Stimulated activated effector memory CD8-positive, alpha-beta T cell treated with anti-CD3 and anti-CD28 coated beads, Interleukin-12 subunit alpha, Interleukin-12 subunit beta, amount 100 ng/mL, for 72 hours (primary cell): ENCODE measurements around the gene PLAA.

Experiments used
- ATAC-seq: fragments of 150-1000 bp; cut with Tn5 transposase; 2 replicates; pipeline ENCODE4 v1.10.0; 2021
- DNase-seq, 2 donors: peaks; one replicate each; pipeline ENCODE4 v3.0.0; 2021 to 2022; ENCODE audit warnings: low spot score in 2 of 2
- H3K27ac Mint-ChIP-seq: one replicate; pipeline ENCODE4 v1.8.0; 2022; ENCODE audit warnings: mild to moderate bottlenecking, mixed read lengths
- H3K36me3 Mint-ChIP-seq: one replicate; pipeline ENCODE4 v1.8.0; 2022; ENCODE audit warnings: mild to moderate bottlenecking, mixed read lengths
- H3K4me1 Mint-ChIP-seq: one replicate; pipeline ENCODE4 v1.8.0; 2022; ENCODE audit warnings: mixed read lengths
- H3K4me3 Mint-ChIP-seq: one replicate; pipeline ENCODE4 v1.8.0; 2022; ENCODE audit warnings: mild to moderate bottlenecking, mixed read lengths
- H3K9me3 Mint-ChIP-seq: one replicate; pipeline ENCODE4 v1.8.0; 2022; ENCODE audit warnings: mixed read lengths

The PLAA gene

DNA sequence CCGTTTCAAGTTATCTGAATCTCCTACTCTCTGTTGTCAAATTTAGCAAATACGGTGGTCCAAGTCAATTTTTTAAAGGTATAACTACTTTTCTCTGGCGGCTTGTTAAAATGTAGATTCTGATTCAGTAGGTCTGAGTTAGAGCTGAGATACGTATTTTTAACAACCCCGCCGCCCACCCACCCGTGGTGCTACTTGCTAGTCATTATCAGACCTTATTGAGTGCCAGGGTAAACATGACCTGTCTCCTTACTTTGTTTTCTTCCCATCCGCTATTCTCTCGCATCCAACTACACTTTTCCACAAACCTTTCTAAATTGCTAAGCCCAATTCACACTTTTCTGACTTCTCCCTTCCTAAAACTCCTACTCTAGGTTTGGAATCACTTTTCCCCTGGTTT lies 694 bp upstream of the PLAA start:
- H3K36me3 Mint-ChIP-seq = peaks cover 15% of the 10 kb centered on the region
- DNase-seq (no peak), ATAC-seq (peak; percentile 46)
- H3K4me1 Mint-ChIP-seq = peaks cover 25% of the 10 kb centered on the region
- H3K4me3 Mint-ChIP-seq = peak overlapping the region; percentile 83
- H3K9me3 Mint-ChIP-seq = no peaks in the 10 kb centered on the region
- H3K27ac Mint-ChIP-seq = peak overlapping the region; percentile 99

GRCh38 chr9:26945591-26945990 lies 1.5 kb downstream of the PLAA start:
- Mint-ChIP-seq H3K4me1 (peaks cover 43% of the 10 kb centered on the region), H3K27ac (peak overlapping the region; percentile 99), H3K4me3 (peak overlapping the region; percentile 83), H3K9me3 (no peaks in the 10 kb centered on the region), H3K36me3 (peaks cover 27% of the 10 kb centered on the region)
- no peak for DNase-seq
- no peak for ATAC-seq

DNA sequence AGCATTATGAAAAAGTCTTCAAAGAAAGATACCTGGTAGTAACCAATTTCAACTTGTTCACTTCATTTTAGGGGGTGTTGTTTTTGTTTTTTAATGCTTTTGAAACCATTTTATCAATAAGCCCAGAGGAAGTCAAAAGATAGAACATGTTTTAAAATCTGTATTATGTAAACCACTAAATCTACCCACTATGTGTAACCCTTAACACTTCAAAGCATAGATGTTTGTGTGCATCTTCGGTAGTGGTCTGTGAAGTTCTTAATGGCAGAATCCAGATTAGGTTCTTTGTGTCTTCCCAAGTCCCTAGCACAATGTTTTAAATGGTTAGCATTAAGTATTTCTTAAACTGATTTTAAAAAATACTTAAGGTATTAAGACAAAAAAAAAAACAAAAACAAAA lies 6.3 kb downstream of the PLAA start:
- H3K4me1 Mint-ChIP-seq = peaks cover 64% of the 10 kb centered on the region
- peaks cover 45% of the 10 kb centered on the region for H3K36me3 Mint-ChIP-seq
- H3K27ac Mint-ChIP-seq = peak overlapping the region; percentile 77
- ATAC-seq (no peak), DNase-seq (no peak)
- peak overlapping the region; percentile 11 for H3K4me3 Mint-ChIP-seq
- peaks cover 10% of the 10 kb centered on the region for H3K9me3 Mint-ChIP-seq

DNA sequence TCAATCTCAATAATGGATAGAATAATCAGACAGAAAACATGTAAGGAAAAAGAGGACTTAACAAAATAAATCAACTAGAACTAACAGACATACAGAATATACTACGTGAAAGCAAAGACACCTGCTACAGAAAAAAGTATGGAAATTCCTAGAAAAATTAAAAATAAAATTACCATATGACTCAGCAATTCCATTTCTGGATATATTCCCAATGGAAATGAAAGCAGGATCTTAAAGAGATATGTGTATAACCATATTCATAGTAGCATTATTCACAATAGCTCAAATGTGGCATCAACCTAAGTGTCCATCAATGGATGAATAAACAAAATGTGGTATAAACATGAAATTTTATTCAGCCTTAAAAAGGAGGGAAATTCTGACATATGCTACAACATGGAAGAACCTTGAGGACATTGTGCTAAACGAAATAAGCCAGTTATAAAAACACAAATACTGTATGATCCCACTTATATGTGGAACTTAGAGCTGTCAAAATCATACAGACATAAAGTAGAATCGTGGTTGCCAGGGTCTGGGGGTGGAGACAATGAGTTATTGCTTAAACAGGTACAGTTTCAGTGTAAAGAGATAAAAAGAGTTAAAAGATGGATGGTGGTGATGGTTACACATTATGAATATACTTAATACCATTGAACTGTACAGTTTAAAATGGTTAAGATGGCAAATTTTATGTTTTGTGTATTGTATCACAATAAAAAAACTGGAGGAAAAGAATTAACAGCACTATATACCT lies 6.9 kb downstream of the PLAA start:
- Mint-ChIP-seq H3K4me1 (peaks cover 60% of the 10 kb centered on the region), H3K4me3 (peak overlapping the region; percentile 11), H3K27ac (peak overlapping the region; percentile 77), H3K36me3 (peaks cover 45% of the 10 kb centered on the region), H3K9me3 (peaks cover 10% of the 10 kb centered on the region)
- ATAC-seq (peak; percentile 46), DNase-seq (no peak)

GRCh38 chr9:26937816-26938371 lies 9.1 kb downstream of the PLAA start:
- H3K9me3 Mint-ChIP-seq = peaks cover 10% of the 10 kb centered on the region
- ATAC-seq (no peak), DNase-seq (no peak)
- peak overlapping the region; percentile 76 for H3K27ac Mint-ChIP-seq
- H3K4me1 Mint-ChIP-seq = peaks cover 53% of the 10 kb centered on the region
- no peak overlapping the region for H3K4me3 Mint-ChIP-seq
- H3K36me3 Mint-ChIP-seq = peaks cover 55% of the 10 kb centered on the region

DNA sequence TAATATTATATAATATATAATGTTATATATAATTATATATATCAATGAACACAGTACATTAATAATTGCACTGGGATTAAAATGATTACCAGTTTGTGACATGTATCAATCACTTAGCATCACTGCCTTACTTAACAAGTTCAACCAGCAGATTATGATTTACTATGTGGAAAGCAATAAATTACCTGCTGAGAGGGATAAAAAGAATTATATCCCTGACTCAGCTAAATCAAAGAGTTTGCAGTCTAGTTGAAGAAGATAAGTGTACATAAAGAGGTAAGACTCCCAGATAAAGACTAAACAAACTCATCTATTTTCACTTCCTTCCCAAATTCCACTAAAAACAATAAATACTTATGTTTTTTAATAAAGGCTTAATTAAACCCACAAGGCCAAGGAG lies 11.2 kb downstream of the PLAA start:
- peaks cover 44% of the 10 kb centered on the region for H3K4me1 Mint-ChIP-seq
- ATAC-seq = no peak
- peaks cover 10% of the 10 kb centered on the region for H3K9me3 Mint-ChIP-seq
- H3K36me3 Mint-ChIP-seq = peaks cover 62% of the 10 kb centered on the region
- no peak for DNase-seq
- peak overlapping the region; percentile 12 for H3K27ac Mint-ChIP-seq
- H3K4me3 Mint-ChIP-seq = no peak overlapping the region

DNA sequence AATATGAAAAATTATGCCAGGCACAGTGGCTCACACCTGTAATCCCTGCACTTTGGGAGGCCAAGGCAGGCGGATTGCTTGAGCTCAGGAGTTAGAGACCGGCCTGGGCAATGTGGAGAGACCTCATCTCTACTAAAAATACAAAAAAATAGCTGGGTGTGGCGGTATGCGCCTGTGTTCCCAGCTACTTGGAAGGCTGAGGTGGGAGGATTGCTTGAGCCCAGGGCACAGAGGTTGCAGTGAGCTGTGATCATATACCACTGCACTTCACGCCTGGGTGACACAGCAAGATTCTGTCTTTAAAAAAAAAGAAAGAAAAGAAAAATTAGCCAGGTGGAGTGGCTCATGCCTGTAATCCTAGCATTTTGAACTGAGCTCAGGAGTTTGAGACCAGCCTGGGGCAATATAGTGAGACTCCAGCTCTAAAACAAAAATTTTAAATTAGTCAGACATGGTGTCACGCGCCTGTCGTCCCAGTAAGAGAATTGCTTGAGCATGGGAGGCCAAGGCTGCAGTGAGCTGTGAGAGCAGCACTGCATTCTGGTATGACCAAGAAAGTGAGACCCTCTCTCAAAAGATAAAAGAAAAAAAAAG lies 18.0 kb downstream of the PLAA start:
- H3K27ac Mint-ChIP-seq = no peak overlapping the region
- no peak for DNase-seq
- H3K9me3 Mint-ChIP-seq = no peaks in the 10 kb centered on the region
- ATAC-seq = no peak
- H3K4me3 Mint-ChIP-seq = no peak overlapping the region
- peaks cover 97% of the 10 kb centered on the region for H3K36me3 Mint-ChIP-seq
- H3K4me1 Mint-ChIP-seq = peaks cover 6% of the 10 kb centered on the region

DNA sequence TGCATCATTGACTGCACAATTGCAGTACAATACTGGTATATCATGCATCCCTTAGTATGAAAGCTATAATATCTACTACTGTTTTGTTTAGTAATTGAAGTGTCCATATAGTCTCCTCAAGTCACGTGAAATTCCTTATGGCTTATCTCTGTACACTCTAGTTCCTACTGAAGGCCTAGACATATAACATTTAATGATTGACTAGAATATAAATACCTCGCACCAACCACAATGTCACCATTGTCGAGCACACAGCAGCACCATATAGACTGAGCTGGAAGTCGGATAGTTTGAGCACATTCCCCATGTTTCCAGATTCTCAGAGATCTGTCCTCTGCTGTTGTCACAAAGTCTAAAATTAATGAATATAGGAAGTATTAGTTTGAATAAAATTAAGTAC lies 21.4 kb downstream of the PLAA start:
- Mint-ChIP-seq H3K4me1 (no peaks in the 10 kb centered on the region), H3K27ac (no peak overlapping the region), H3K36me3 (peaks cover 100% of the 10 kb centered on the region), H3K4me3 (no peak overlapping the region), H3K9me3 (no peaks in the 10 kb centered on the region)
- ATAC-seq = no peak
- no peak for DNase-seq

GRCh38 chr9:26919698-26920097 lies 27.3 kb downstream of the PLAA start:
- no peak for DNase-seq
- Mint-ChIP-seq H3K4me1 (no peaks in the 10 kb centered on the region), H3K36me3 (peaks cover 100% of the 10 kb centered on the region), H3K27ac (no peak overlapping the region), H3K9me3 (no peaks in the 10 kb centered on the region), H3K4me3 (no peak overlapping the region)
- ATAC-seq = no peak

DNA sequence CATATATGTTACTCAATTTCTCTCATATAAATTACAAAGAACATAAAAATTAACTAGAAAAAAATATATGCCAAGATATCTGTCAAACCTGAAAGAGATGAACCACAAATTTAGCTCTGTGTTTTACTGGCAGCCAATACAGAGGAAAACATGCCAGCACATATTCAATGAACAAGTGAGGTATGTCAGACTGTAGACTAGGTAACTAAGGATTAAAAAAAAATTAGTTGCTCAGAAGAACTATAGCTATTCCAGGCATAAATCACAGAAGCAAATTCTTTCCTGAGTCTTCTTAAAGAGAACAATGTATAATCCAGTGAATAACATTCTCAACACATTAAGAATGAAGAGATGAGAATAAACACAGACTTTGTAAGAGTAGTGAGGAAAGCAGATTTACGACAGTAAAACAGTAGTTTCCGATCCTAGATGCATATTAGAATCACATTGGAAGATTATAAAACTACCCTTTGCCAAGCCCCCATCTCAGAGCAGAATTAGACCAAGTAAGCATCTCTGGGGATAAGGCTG lies 33.8 kb downstream of the PLAA start:
- DNase-seq = no peak
- Mint-ChIP-seq H3K9me3 (no peaks in the 10 kb centered on the region), H3K4me3 (no peak overlapping the region), H3K4me1 (no peaks in the 10 kb centered on the region), H3K27ac (no peak overlapping the region), H3K36me3 (peaks cover 100% of the 10 kb centered on the region)
- ATAC-seq = no peak

- Mint-ChIP-seq H3K4me1 (no peaks in the 10 kb centered on the region), H3K36me3 (peaks cover 65% of the 10 kb centered on the region), H3K4me3 (no peak overlapping the region), H3K9me3 (no peaks in the 10 kb centered on the region), H3K27ac (no peak overlapping the region)
- ATAC-seq = no peak
- DNase-seq = no peak
Measured at GRCh38 chr9:26904671-26905070, 42.4 kb downstream of the PLAA start.

DNA sequence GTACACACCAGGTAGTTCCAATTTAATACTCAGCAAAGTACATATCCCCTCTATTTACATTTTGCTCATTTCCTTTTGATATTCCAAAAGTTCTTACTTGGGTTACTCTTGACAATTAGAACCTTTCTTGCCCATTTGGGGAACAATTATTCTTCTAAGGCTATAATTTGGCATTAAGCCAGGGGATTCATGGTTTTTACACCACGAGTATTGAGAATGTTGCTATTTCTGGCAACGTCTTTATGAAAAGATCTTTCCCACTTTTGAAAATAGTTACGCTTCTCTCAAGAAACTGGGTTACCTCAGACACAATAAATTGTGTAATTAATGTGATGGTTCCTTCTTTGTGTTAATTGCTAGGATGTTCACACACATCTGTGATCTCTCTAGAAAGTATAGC lies 43.0 kb downstream of the PLAA start:
- H3K4me3 Mint-ChIP-seq = no peak overlapping the region
- no peak overlapping the region for H3K27ac Mint-ChIP-seq
- no peak for ATAC-seq
- H3K9me3 Mint-ChIP-seq = no peaks in the 10 kb centered on the region
- H3K4me1 Mint-ChIP-seq = no peaks in the 10 kb centered on the region
- DNase-seq = no peak
- H3K36me3 Mint-ChIP-seq = peaks cover 59% of the 10 kb centered on the region

DNA sequence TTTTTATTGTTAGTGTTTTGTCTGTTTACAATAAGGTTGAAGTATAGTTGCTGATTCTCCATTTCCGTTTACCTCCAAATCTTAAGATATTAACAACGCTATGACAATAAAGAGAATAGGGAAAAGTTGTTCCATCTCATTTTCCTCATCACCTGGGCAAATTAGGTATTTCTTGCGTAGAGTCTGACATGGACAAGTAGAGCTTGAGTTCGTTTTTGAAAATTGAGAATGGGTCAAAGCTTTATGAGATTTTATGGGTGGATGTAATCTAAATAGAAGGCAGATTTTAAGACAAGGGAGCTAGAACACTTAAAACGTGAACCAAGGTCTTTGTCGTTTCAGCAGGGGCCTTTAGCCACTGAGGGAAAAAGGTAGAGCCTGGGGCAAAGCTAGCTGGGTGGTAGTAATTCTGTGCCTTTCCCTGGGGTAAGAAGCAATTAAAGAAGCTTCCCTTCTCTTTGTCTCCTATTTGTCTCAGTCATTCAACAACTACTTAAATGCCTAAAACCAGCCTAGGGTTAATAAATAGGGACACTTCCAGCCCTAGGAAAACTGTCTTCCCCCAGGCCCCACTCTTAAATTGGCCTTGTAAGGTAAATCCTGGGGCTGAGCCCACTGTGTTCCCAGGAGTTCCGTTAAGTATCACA lies 53.9 kb downstream of the PLAA start:
- no peak for DNase-seq
- Mint-ChIP-seq H3K4me3 (peak overlapping the region; percentile 100), H3K9me3 (no peaks in the 10 kb centered on the region), H3K36me3 (peaks cover 8% of the 10 kb centered on the region), H3K4me1 (peaks cover 28% of the 10 kb centered on the region), H3K27ac (peak overlapping the region; percentile 100)
- ATAC-seq = no peak

GRCh38 chr9:26892251-26893029 lies 54.6 kb downstream of the PLAA start, which contains the start of gene CAAP1:
TSS of gene CAAP1 (minus strand) at chr9:26892802. CDS start at chr9:26892715, 87 bp downstream.
- DNase-seq (peak; percentile 80 to 94), ATAC-seq (peak; percentile 97)
- peaks cover 33% of the 10 kb centered on the region for H3K4me1 Mint-ChIP-seq
- H3K4me3 Mint-ChIP-seq = peak within 1 kb of the TSS; percentile 100
- H3K9me3 Mint-ChIP-seq = no peaks in the 10 kb centered on the region
- H3K27ac Mint-ChIP-seq = peak within 1 kb of the TSS; percentile 100
- peaks cover 8% of the 10 kb centered on the region for H3K36me3 Mint-ChIP-seq

DNA sequence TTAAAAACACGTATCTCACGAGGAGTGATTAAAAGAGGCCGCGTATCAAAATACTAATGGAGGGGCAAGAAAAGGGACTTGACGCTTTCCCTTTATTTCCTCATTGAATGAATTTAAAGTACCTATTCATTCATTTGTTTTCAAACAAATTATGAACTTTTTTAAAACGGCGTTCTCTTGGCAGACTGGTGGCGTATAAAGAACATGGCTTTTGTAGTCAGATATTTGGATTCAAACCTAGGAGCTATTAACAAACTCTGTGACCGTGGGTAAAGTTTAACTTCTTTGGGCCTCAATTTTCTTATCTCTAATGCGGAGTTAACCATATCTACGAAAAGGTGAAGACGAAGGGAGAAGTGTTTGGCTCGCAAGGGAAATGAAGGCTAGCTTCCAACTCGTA lies 55.3 kb downstream of the PLAA start:
- ATAC-seq (no peak), DNase-seq (no peak)
- Mint-ChIP-seq H3K9me3 (no peaks in the 10 kb centered on the region), H3K27ac (peak overlapping the region; percentile 100), H3K4me1 (peaks cover 33% of the 10 kb centered on the region), H3K36me3 (peaks cover 14% of the 10 kb centered on the region), H3K4me3 (peak overlapping the region; percentile 100)
